SJCRH30 (cell line): ENCODE results near the gene CUX1. TPM values are rescaled to one million over a fixed set of nuclear protein-coding genes. Genes with fewer than 3 reads are reported as not detected.
A peak's percentile ranks its signal among the peaks of the same experiment; 100 is the strongest.
"Not testable (repeated sequence)": the region's sequence is repeated elsewhere in the genome, so short reads cannot be mapped to it uniquely, and the experiment has no call there.

Experiments
- DNase-seq, 2 experiments: peaks; one replicate each; pipeline ENCODE4 v3.0.0-alpha.2; 2015 to 2020
- H3K27ac ChIP-seq: fragments of 250-450 bp; sonication (Bioruptor Pico); 2 replicates; pipeline ENCODE4 v1.5.1; 2020; ENCODE audit warnings: mild to moderate bottlenecking, moderate library complexity
- H3K27me3 ChIP-seq: fragments of 250-450 bp; sonication (Bioruptor Pico); 2 replicates; pipeline ENCODE4 v1.5.1; 2020; ENCODE audit warnings: mild to moderate bottlenecking, moderate library complexity
- H3K36me3 ChIP-seq: fragments of 250-450 bp; sonication (Bioruptor Pico); 2 replicates; pipeline ENCODE4 v1.5.1; 2020; ENCODE audit warnings: mild to moderate bottlenecking, moderate library complexity
- H3K4me1 ChIP-seq: fragments of 250-450 bp; sonication (Bioruptor Pico); 2 replicates; pipeline ENCODE4 v1.5.1; 2020; ENCODE audit warnings: mild to moderate bottlenecking, moderate library complexity
- H3K4me3 ChIP-seq: fragments of 250-450 bp; sonication (Bioruptor Pico); 2 replicates; pipeline ENCODE4 v1.5.1; 2020; ENCODE audit warnings: mild to moderate bottlenecking, moderate library complexity
- H3K9me3 ChIP-seq: fragments of 250-450 bp; sonication (Bioruptor Pico); replicated peaks from 2 replicates; pipeline ENCODE4 v1.5.1; 2020; ENCODE audit warnings: mild to moderate bottlenecking, moderate library complexity
- total RNA-seq: library from RNA; depleted of rRNA; stranded (reverse); fragments of >200 nt; shearing (Covaris generic); gene quantifications from 2 replicates; pipeline ENCODE4 v1.2.3, GENCODE V29; 2014

The CUX1 gene
- total RNA-seq, 1 experiment from 2014 or later, result 29.1 TPM

GRCh38 chr7:102004229-102004628, 186.8 kb downstream of the CUX1 start:
- H3K27me3 ChIP-seq, result no peaks in the 10 kb centered on the region
- H3K27ac ChIP-seq, result no peak overlapping the region
- no peaks in the 10 kb centered on the region; the same call in 1 of the 2 replicates for H3K4me1 ChIP-seq
- DNase-seq, result no peak
- no peaks in the 10 kb centered on the region for H3K9me3 ChIP-seq
- H3K4me3 ChIP-seq, result no peak overlapping the region
- H3K36me3 ChIP-seq, result no peaks in the 10 kb centered on the region

GRCh38 chr7:102004848-102005247, 187.4 kb downstream of the CUX1 start:
- DNase-seq, result no peak
- Histone ChIP-seq H3K27me3 (no peaks in the 10 kb centered on the region), H3K36me3 (no peaks in the 10 kb centered on the region), H3K4me3 (no peak overlapping the region), H3K27ac (no peak overlapping the region), H3K4me1 (no peaks in the 10 kb centered on the region), H3K9me3 (no peaks in the 10 kb centered on the region)

- no peak overlapping the region for H3K4me3 ChIP-seq
- H3K4me1 ChIP-seq, result no peaks in the 10 kb centered on the region
- H3K27ac ChIP-seq, result no peak overlapping the region
- DNase-seq, result no peak
- no peaks in the 10 kb centered on the region for H3K36me3 ChIP-seq
- no peaks in the 10 kb centered on the region for H3K9me3 ChIP-seq
- H3K27me3 ChIP-seq, result no peaks in the 10 kb centered on the region
Measured at GRCh38 chr7:102005933-102006480, 188.6 kb downstream of the CUX1 start.

GRCh38 chr7:102006695-102007094, 189.3 kb downstream of the CUX1 start:
- H3K4me3 ChIP-seq, result no peak overlapping the region
- no peak overlapping the region for H3K27ac ChIP-seq
- no peaks in the 10 kb centered on the region for H3K4me1 ChIP-seq
- no peaks in the 10 kb centered on the region for H3K9me3 ChIP-seq
- H3K27me3 ChIP-seq, result no peaks in the 10 kb centered on the region
- no peaks in the 10 kb centered on the region for H3K36me3 ChIP-seq
- no peak for DNase-seq

- H3K36me3 ChIP-seq, result no peaks in the 10 kb centered on the region
- H3K27me3 ChIP-seq, result no peaks in the 10 kb centered on the region
- no peak for DNase-seq
- H3K4me1 ChIP-seq, result no peaks in the 10 kb centered on the region
- H3K27ac ChIP-seq, result no peak overlapping the region
- no peaks in the 10 kb centered on the region for H3K9me3 ChIP-seq
- H3K4me3 ChIP-seq, result no peak overlapping the region
Measured at GRCh38 chr7:102008535-102009262, 191.3 kb downstream of the CUX1 start.

GRCh38 chr7:102009628-102010027, 192.2 kb downstream of the CUX1 start:
- DNase-seq, result no peak
- Histone ChIP-seq H3K27ac (no peak overlapping the region), H3K27me3 (no peaks in the 10 kb centered on the region)

GRCh38 chr7:102012112-102012830, 194.8 kb downstream of the CUX1 start:
- H3K9me3 ChIP-seq, H3K4me3 ChIP-seq, H3K27me3 ChIP-seq, H3K36me3 ChIP-seq, H3K27ac ChIP-seq, H3K4me1 ChIP-seq, DNase-seq: not testable (repeated sequence)

More at GRCh38 chr7:102009628-102010027, 192.2 kb downstream of the CUX1 start:
- Histone ChIP-seq H3K9me3 (no peaks in the 10 kb centered on the region), H3K4me3 (no peak overlapping the region), H3K4me1 (no peaks in the 10 kb centered on the region), H3K36me3 (no peaks in the 10 kb centered on the region)

GRCh38 chr7:102012941-102013461, 195.6 kb downstream of the CUX1 start:
- Histone ChIP-seq H3K9me3 (no peaks in the 10 kb centered on the region), H3K36me3 (no peaks in the 10 kb centered on the region), H3K27me3 (no peaks in the 10 kb centered on the region), H3K4me3 (no peak overlapping the region), H3K4me1 (no peaks in the 10 kb centered on the region), H3K27ac (no peak overlapping the region)
- no peak for DNase-seq

GRCh38 chr7:102018876-102019275, 201.4 kb downstream of the CUX1 start:
- H3K27ac ChIP-seq, result no peak overlapping the region
- H3K4me1 ChIP-seq, result no peaks in the 10 kb centered on the region
- H3K36me3 ChIP-seq, result no peaks in the 10 kb centered on the region
- H3K9me3 ChIP-seq, result no peaks in the 10 kb centered on the region
- H3K4me3 ChIP-seq, result no peak overlapping the region
- DNase-seq, result no peak
- no peaks in the 10 kb centered on the region for H3K27me3 ChIP-seq

- no peak for DNase-seq
- Histone ChIP-seq H3K4me3 (no peak overlapping the region), H3K4me1 (no peaks in the 10 kb centered on the region), H3K36me3 (no peaks in the 10 kb centered on the region), H3K27me3 (no peaks in the 10 kb centered on the region), H3K9me3 (no peaks in the 10 kb centered on the region), H3K27ac (no peak overlapping the region)
Measured at GRCh38 chr7:102019461-102019860, 202.0 kb downstream of the CUX1 start.

GRCh38 chr7:102021841-102022618, 204.6 kb downstream of the CUX1 start:
- Histone ChIP-seq H3K27me3 (no peaks in the 10 kb centered on the region), H3K4me3 (no peak overlapping the region), H3K36me3 (no peaks in the 10 kb centered on the region), H3K9me3 (no peaks in the 10 kb centered on the region), H3K4me1 (no peaks in the 10 kb centered on the region), H3K27ac (no peak overlapping the region)
- no peak for DNase-seq

GRCh38 chr7:102024005-102024768, 206.8 kb downstream of the CUX1 start:
- no peaks in the 10 kb centered on the region for H3K9me3 ChIP-seq
- H3K4me3 ChIP-seq, result no peak overlapping the region
- no peaks in the 10 kb centered on the region for H3K27me3 ChIP-seq
- DNase-seq, result peak in 1 of 2 experiments; percentile 8
- H3K36me3 ChIP-seq, result no peaks in the 10 kb centered on the region
- H3K4me1 ChIP-seq, result no peaks in the 10 kb centered on the region
- H3K27ac ChIP-seq, result no peak overlapping the region

GRCh38 chr7:102024769-102025391, 207.5 kb downstream of the CUX1 start:
- H3K4me1 ChIP-seq, result no peaks in the 10 kb centered on the region
- no peak for DNase-seq
- H3K36me3 ChIP-seq, result no peaks in the 10 kb centered on the region
- H3K4me3 ChIP-seq, result no peak overlapping the region
- H3K9me3 ChIP-seq, result no peaks in the 10 kb centered on the region
- no peaks in the 10 kb centered on the region for H3K27me3 ChIP-seq
- H3K27ac ChIP-seq, result no peak overlapping the region

- not testable (repeated sequence) for H3K36me3 ChIP-seq, DNase-seq, H3K4me1 ChIP-seq, H3K9me3 ChIP-seq, H3K27me3 ChIP-seq, H3K27ac ChIP-seq, H3K4me3 ChIP-seq
Measured at GRCh38 chr7:102025777-102026176, 208.4 kb downstream of the CUX1 start.
